Tibial nerve (tissue), 3 donors: Measurements from ENCODE around the gene NEB.

ENCODE experiments used
- POLR2A ChIP-seq, 2 donors: fragments of 450-650 bp; IDR thresholded peaks; one replicate each; pipeline ENCODE4 v1.6.1; 2017; ENCODE audit warnings: antibody characterized with exemption in 2 of 2, mild to moderate bottlenecking in 2 of 2, moderate library complexity in 2 of 2
- TF ChIP-seq, protein P1 (sequence below), 5 experiments: fragments of 200-600 bp in 3 of 5; fragments of 450-650 bp in 2 of 5; sonication (generic) in 3 of 5; IDR thresholded peaks; one replicate each; pipeline ENCODE4 v1.5.1; 2016 to 2019; ENCODE audit warnings: antibody characterized with exemption in 5 of 5, mild to moderate bottlenecking in 3 of 5, moderate library complexity in 2 of 5

DNA sequence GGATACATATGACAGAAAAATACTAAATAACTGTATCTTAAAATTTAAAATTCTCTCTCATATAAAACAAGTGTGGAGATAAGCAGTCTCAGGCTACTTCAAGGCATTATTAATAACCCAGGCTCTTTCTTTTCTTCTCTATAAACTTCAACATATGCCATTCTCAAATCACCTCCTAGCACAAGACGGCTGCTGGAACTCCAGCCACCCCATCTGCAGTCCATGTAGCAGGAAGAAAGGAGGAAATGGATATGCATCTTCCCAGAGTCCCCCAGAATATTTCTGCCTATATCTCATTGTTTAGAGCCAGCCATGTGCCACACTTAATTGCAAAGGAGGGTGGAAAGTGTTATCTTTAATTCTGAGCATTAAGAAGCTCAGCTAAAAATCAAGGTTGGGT lies 35.3 kb upstream of the NEB start:
- TF ChIP-seq, protein P1, sequence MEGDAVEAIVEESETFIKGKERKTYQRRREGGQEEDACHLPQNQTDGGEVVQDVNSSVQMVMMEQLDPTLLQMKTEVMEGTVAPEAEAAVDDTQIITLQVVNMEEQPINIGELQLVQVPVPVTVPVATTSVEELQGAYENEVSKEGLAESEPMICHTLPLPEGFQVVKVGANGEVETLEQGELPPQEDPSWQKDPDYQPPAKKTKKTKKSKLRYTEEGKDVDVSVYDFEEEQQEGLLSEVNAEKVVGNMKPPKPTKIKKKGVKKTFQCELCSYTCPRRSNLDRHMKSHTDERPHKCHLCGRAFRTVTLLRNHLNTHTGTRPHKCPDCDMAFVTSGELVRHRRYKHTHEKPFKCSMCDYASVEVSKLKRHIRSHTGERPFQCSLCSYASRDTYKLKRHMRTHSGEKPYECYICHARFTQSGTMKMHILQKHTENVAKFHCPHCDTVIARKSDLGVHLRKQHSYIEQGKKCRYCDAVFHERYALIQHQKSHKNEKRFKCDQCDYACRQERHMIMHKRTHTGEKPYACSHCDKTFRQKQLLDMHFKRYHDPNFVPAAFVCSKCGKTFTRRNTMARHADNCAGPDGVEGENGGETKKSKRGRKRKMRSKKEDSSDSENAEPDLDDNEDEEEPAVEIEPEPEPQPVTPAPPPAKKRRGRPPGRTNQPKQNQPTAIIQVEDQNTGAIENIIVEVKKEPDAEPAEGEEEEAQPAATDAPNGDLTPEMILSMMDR (IDR thresholded peaks at IDR 0.05) = no peak
- no peak for TF ChIP-seq POLR2A (IDR thresholded peaks at IDR 0.05)
